HL-60 (cell line): ENCODE data around the gene RBM6.

Experiments
- DNase-seq, 2 experiments: peaks; one replicate each; pipeline ENCODE4 v3.0.0-alpha.2; 2010 to 2020; ENCODE audit warnings: low read depth in 1 of 2, low spot score in 1 of 2
- H3K27ac ChIP-seq: fragments of 250-450 bp; sonication (Bioruptor Pico); replicated peaks from 2 replicates; pipeline ENCODE4 v1.5.1; 2020; ENCODE audit warnings: mild to moderate bottlenecking, moderate library complexity
- H3K27me3 ChIP-seq: fragments of 250-450 bp; sonication (Bioruptor Pico); 2 replicates; pipeline ENCODE4 v1.5.1; 2021; ENCODE audit warnings: mild to moderate bottlenecking, moderate library complexity; ENCODE audit not compliant: insufficient read depth, poor library complexity, severe bottlenecking
- H3K4me3 ChIP-seq: replicated peaks from 2 replicates; pipeline ENCODE4 v1.5.1; 2011; ENCODE audit warnings: mild to moderate bottlenecking, control low read depth, low read length; ENCODE audit not compliant: insufficient read depth
- CTCF ChIP-seq: IDR thresholded peaks from one replicate; pipeline ENCODE4 v1.5.1; 2011; ENCODE audit warnings: low read length, control low read depth, inconsistent platforms; ENCODE audit not compliant: insufficient read depth
- GABPA ChIP-seq: IDR thresholded peaks from 2 replicates; pipeline ENCODE4 v1.6.1; 2012; ENCODE audit warnings: low read depth
- POLR2AphosphoS5 ChIP-seq: IDR thresholded peaks from 2 replicates; pipeline ENCODE4 v1.6.1; 2012; ENCODE audit warnings: low read depth
- SPI1 ChIP-seq: IDR thresholded peaks from 2 replicates; pipeline ENCODE4 v1.6.1; 2012; ENCODE audit warnings: low read depth, mild to moderate bottlenecking, borderline replicate concordance
- TF ChIP-seq, protein P1 (sequence below): IDR thresholded peaks from 2 replicates; pipeline ENCODE4 v1.6.1; 2012; ENCODE audit warnings: low read depth; ENCODE audit not compliant: insufficient replicate concordance

The RBM6 gene

DNA sequence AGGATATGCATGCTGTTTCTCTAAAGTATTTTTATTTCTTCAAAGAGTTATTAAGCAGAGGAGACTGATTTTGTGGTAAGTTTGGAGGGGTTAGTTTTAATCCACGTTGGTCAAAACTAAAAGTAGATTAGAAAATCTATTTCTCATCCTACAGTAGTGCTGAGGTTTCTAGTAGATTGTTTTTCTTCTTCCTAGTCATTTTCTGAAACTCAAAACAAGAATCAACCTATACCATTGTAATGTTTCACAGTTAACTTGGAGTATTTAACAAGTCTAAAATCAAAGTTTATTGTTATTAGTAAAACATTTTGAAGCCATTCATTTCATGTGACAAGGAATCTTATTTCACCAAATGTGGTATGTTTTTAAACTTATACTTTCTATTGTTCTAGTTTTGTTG, 57.9 kb downstream of the RBM6 start:
- Histone ChIP-seq H3K27ac (no peak overlapping the region), H3K27me3 (no peaks in the 10 kb centered on the region), H3K4me3 (no peak overlapping the region)
- DNase-seq = no peak
- TF ChIP-seq POLR2AphosphoS5 = no peak
- TF ChIP-seq, protein P1, sequence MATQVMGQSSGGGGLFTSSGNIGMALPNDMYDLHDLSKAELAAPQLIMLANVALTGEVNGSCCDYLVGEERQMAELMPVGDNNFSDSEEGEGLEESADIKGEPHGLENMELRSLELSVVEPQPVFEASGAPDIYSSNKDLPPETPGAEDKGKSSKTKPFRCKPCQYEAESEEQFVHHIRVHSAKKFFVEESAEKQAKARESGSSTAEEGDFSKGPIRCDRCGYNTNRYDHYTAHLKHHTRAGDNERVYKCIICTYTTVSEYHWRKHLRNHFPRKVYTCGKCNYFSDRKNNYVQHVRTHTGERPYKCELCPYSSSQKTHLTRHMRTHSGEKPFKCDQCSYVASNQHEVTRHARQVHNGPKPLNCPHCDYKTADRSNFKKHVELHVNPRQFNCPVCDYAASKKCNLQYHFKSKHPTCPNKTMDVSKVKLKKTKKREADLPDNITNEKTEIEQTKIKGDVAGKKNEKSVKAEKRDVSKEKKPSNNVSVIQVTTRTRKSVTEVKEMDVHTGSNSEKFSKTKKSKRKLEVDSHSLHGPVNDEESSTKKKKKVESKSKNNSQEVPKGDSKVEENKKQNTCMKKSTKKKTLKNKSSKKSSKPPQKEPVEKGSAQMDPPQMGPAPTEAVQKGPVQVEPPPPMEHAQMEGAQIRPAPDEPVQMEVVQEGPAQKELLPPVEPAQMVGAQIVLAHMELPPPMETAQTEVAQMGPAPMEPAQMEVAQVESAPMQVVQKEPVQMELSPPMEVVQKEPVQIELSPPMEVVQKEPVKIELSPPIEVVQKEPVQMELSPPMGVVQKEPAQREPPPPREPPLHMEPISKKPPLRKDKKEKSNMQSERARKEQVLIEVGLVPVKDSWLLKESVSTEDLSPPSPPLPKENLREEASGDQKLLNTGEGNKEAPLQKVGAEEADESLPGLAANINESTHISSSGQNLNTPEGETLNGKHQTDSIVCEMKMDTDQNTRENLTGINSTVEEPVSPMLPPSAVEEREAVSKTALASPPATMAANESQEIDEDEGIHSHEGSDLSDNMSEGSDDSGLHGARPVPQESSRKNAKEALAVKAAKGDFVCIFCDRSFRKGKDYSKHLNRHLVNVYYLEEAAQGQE = no peak
- TF ChIP-seq GABPA = no peak
- no peak for TF ChIP-seq SPI1
- no peak for TF ChIP-seq CTCF

DNA sequence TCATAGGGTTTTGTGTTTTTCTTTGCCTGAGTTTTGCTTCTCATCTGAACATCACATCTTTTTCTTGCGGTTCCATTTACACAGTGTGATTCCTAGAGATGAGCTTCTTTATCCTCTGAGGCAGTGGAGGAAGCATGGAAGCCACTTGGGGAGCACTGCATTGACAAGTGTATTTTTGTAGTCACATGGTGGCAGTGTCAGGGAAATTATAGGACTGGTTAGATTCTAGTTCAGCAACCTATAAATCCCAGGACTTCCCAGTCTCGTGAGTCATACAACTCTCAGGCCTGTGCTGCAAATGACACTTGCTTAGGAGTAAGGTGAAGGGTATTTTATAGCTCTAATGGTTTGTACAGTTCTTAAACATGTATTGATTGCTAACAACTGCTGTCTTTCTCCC, 58.4 kb downstream of the RBM6 start:
- no peak overlapping the region for H3K27ac ChIP-seq
- TF ChIP-seq GABPA = no peak
- TF ChIP-seq, protein P1 = no peak
- TF ChIP-seq SPI1 = no peak
- no peak for TF ChIP-seq POLR2AphosphoS5
- TF ChIP-seq CTCF = no peak
- no peaks in the 10 kb centered on the region for H3K27me3 ChIP-seq
- no peak for DNase-seq
- H3K4me3 ChIP-seq = no peak overlapping the region

DNA sequence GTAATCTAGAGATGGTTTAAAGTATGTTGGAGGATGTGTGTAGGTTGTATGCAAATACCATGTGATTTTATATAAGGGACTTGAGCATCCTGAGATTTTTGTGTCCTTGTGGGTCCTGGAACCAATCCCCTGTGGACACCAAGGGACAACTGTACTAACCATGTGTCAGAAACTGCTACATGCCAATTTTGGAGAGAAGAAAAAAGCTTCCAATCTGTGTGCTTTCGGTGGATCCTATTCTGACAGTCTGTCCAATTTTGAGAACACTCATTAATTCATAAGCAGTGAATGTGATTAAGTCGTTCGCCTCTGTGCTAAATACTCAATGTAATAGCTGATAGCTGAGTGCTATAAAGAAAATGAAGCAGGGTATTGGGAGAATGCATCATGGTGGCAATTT, 61.6 kb downstream of the RBM6 start:
- H3K27ac ChIP-seq = no peak overlapping the region
- H3K4me3 ChIP-seq = no peak overlapping the region
- no peak for TF ChIP-seq CTCF
- TF ChIP-seq GABPA = no peak
- no peak for TF ChIP-seq SPI1
- no peak for TF ChIP-seq POLR2AphosphoS5
- TF ChIP-seq, protein P1 = no peak
- no peaks in the 10 kb centered on the region for H3K27me3 ChIP-seq
- no peak for DNase-seq
